IMR-90 (cell line): ENCODE measurements around the gene RHBDL3. TPM values are rescaled to one million over a fixed set of nuclear protein-coding genes. Genes with fewer than 3 reads are reported as not detected.

Experiments
- ATAC-seq: fragments of 200-7000 bp; cut with Tn5 transposase; 2 replicates; pipeline ENCODE4 v1.9.1; 2020; ENCODE audit warnings: low read depth, mild to moderate bottlenecking, moderate library complexity
- BruUV-seq: library from RNA; stranded (reverse); fragments of 400-500 nt; replicated peaks from 2 replicates; lab custom pipeline; 2021; lab: Mats Ljungman, UMichigan
- CTCF ChIA-PET: fragments of 300-600 bp; formaldehyde crosslinking; extraction: SDS; loops from one replicate; lab custom pipeline; 2021; ENCODE audit warnings: antibody characterized with exemption; lab: Yijun Ruan, JAX
- POLR2A ChIA-PET: fragments of 300-600 bp; sonication (Branson Sonifier 250); formaldehyde crosslinking; loops from one replicate; lab custom pipeline; 2022; ENCODE audit warnings: antibody characterized with exemption; ENCODE audit not compliant: unreplicated experiment; lab: Charles Lee
- DNase-seq: peaks from one replicate; pipeline ENCODE4 v3.0.0; 2013
- H2AFZ ChIP-seq: replicated peaks from 2 replicates; pipeline ENCODE3; 2013; ENCODE audit warnings: low read length, mild to moderate bottlenecking; ENCODE audit not compliant: poor library complexity
- H2AK5ac ChIP-seq: 2 replicates; pipeline ENCODE4 v1.6.1; 2013; ENCODE audit warnings: low read depth, low read length, inconsistent platforms
- H2AK9ac ChIP-seq: replicated peaks from 2 replicates; pipeline ENCODE3; 2013; ENCODE audit warnings: mild to moderate bottlenecking, low read depth, low read length, moderate library complexity; ENCODE audit not compliant: poor library complexity
- H2BK120ac ChIP-seq: 2 replicates; pipeline ENCODE4 v1.6.1; 2013; ENCODE audit warnings: low read depth, low read length, inconsistent platforms
- H2BK15ac ChIP-seq: 3 replicates; pipeline ENCODE4 v1.6.1; 2013; ENCODE audit warnings: low read depth, low read length, inconsistent platforms
- H2BK20ac ChIP-seq: 2 replicates; pipeline ENCODE4 v1.6.1; 2013; ENCODE audit warnings: low read depth, mild to moderate bottlenecking, inconsistent platforms, low read length, moderate library complexity
- H2BK5ac ChIP-seq: 2 replicates; pipeline ENCODE4 v1.6.1; 2013; ENCODE audit warnings: mild to moderate bottlenecking, low read depth, low read length, inconsistent platforms; ENCODE audit not compliant: poor library complexity, severe bottlenecking
- H3K14ac ChIP-seq: replicated peaks from 2 replicates; pipeline ENCODE4 v1.6.1; 2013; ENCODE audit warnings: low read depth, low read length, inconsistent platforms
- H3K18ac ChIP-seq: 2 replicates; pipeline ENCODE4 v1.6.1; 2013; ENCODE audit warnings: low read depth, low read length, control low read depth
- H3K23ac ChIP-seq: 2 replicates; pipeline ENCODE4 v1.6.1; 2013; ENCODE audit warnings: low read depth, low read length, inconsistent platforms
- H3K27ac ChIP-seq: 2 replicates; pipeline ENCODE4 v1.5.1; 2013; ENCODE audit warnings: mild to moderate bottlenecking, control low read depth, low read length; ENCODE audit not compliant: insufficient read depth
- H3K27me3 ChIP-seq: 2 replicates; pipeline ENCODE4 v1.6.1; 2013; ENCODE audit warnings: low read length; ENCODE audit not compliant: control insufficient read depth, insufficient read depth
- H3K36me3 ChIP-seq: 2 replicates; pipeline ENCODE4 v1.6.1; 2013; ENCODE audit warnings: low read length, mixed read lengths; ENCODE audit not compliant: control insufficient read depth, insufficient read depth
- H3K4ac ChIP-seq: 2 replicates; pipeline ENCODE4 v1.6.1; 2013; ENCODE audit warnings: low read depth, low read length, inconsistent platforms
- H3K4me1 ChIP-seq: 2 replicates; pipeline ENCODE4 v1.6.1; 2013; ENCODE audit warnings: low read length, mixed read lengths; ENCODE audit not compliant: control insufficient read depth, insufficient read depth
- H3K4me2 ChIP-seq: 2 replicates; pipeline ENCODE4 v1.6.1; 2013; ENCODE audit warnings: low read depth, mild to moderate bottlenecking, control low read depth, low read length, moderate library complexity
- H3K4me3 ChIP-seq: 2 replicates; pipeline ENCODE4 v1.5.1; 2013; ENCODE audit warnings: low read depth, mild to moderate bottlenecking, control low read depth, low read length, moderate library complexity; ENCODE audit not compliant: insufficient read depth
- H3K56ac ChIP-seq: 2 replicates; pipeline ENCODE4 v1.6.1; 2013; ENCODE audit warnings: low read length, inconsistent platforms; ENCODE audit not compliant: insufficient read depth; ENCODE audit errors: extremely low read depth
- H3K79me1 ChIP-seq, 2 experiments: 2 replicates each; pipeline ENCODE4 v1.6.1; 2013; ENCODE audit warnings: low read length in 2 of 2, inconsistent platforms in 1 of 2, low read depth in 1 of 2
- H3K9ac ChIP-seq: 2 replicates; pipeline ENCODE4 v1.6.1; 2013; ENCODE audit warnings: low read depth, low read length, control low read depth
- H3K9me1 ChIP-seq: 2 replicates; pipeline ENCODE4 v1.6.1; 2013; ENCODE audit warnings: low read length, inconsistent platforms; ENCODE audit not compliant: insufficient read depth
- H3K9me3 ChIP-seq: 2 replicates; pipeline ENCODE4 v1.6.1; 2013; ENCODE audit warnings: low read length; ENCODE audit not compliant: control insufficient read depth, insufficient read depth
- H4K20me1 ChIP-seq: 2 replicates; pipeline ENCODE4 v1.6.1; 2013; ENCODE audit warnings: low read length, inconsistent platforms; ENCODE audit not compliant: insufficient read depth
- H4K5ac ChIP-seq: 2 replicates; pipeline ENCODE4 v1.6.1; 2013; ENCODE audit warnings: mild to moderate bottlenecking, low read depth, low read length, control low read depth
- H4K8ac ChIP-seq, 2 experiments: 2 replicates each; pipeline ENCODE4 v1.6.1; 2013; ENCODE audit warnings: low read depth in 2 of 2, low read length in 2 of 2, control low read depth in 1 of 2, inconsistent platforms in 1 of 2
- H4K91ac ChIP-seq: 2 replicates; pipeline ENCODE4 v1.6.1; 2013; ENCODE audit warnings: low read depth, low read length, inconsistent platforms; ENCODE audit not compliant: insufficient read depth
- CEBPB ChIP-seq: IDR thresholded peaks from 2 replicates; pipeline ENCODE4 v1.6.1; 2012; ENCODE audit warnings: low read depth, low read length, improper control_type of control experiment
- POLR2A ChIP-seq: IDR thresholded peaks from 2 replicates; pipeline ENCODE4 v1.6.1; 2012; ENCODE audit warnings: mild to moderate bottlenecking, low read depth, low read length
- RFX5 ChIP-seq: IDR thresholded peaks from 2 replicates; pipeline ENCODE4 v1.8.0; 2012; ENCODE audit warnings: low read depth, mild to moderate bottlenecking, low read length, moderate library complexity
- WGBS, 2 experiments: methylation state at CpG; one replicate each; pipeline versions ENCODE4 v1.1.5 to v1.1.7; 2013; ENCODE audit warnings: missing lambda C conversion rate in 2 of 2; ENCODE audit not compliant: insufficient read length in 1 of 2; ENCODE audit errors: extremely low coverage in 2 of 2; 5-methylcytosine and 5-hydroxymethylcytosine counted together
- dilution Hi-C: fragments of 300-500 bp; cut with HindIII; formaldehyde crosslinking; loops from one replicate; pipeline ENCODE4 v1.14.3; 2018; ENCODE audit warnings: low sequenced_read_pairs; ENCODE audit not compliant: unreplicated experiment
- in situ Hi-C: fragments of 300-500 bp; cut with MboI; formaldehyde crosslinking; loops from 3 replicates; pipeline ENCODE4 v1.14.3; 2019; ENCODE audit warnings: low sequenced_read_pairs, inconsistent platforms, mixed read lengths
- intact Hi-C: fragments of 100-400 bp; cut with micrococcal nuclease; formaldehyde crosslinking; loops from 2 replicates; pipeline ENCODE4 v1.10.0; 2022
- polyA plus RNA-seq, 3 experiments: library from polyadenylated mRNA; depleted of rRNA; stranded (reverse); fragments of >200 nt; gene quantifications; 2 replicates each; pipeline ENCODE4 v1.2.3, GENCODE V29; 2012; ENCODE audit warnings: low replicate concordance in 1 of 3
- total RNA-seq: library from RNA; depleted of rRNA; stranded (reverse); fragments of >200 nt; gene quantifications from 2 replicates; pipeline ENCODE4 v1.2.3, GENCODE V29; 2012

Gene RHBDL3
- total and polyA plus RNA-seq, 2 of the 4 experiments (the other 2 are of a cell fraction), result 0.09 to 0.18 TPM

DNA sequence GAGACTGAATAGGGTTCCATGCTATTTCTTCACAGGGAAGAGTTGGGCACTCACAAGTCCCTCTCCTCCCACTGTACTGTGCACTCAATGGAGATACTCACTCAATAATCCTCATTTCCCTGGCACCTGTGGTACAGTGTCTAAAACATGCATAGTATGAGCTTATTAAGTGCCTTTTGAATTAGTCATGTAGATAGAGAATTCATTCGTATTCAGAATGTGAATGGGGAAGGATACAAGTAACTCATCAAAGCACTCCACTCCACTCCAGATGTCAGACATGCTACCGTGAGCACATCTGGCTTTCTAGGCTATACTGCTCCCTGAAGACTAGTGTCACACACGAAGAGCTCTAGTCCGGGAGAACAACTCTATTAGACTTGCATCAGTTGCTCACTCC, 70.1 kb downstream of the RHBDL3 start:
- H3K4me2 ChIP-seq, result no peak overlapping the region
- no peak overlapping the region for H4K8ac ChIP-seq
- in situ Hi-C loops (no loop called here), dilution Hi-C loops (no loop called here), intact Hi-C loops (no loop called here)
- no TSS peak for BruUV-seq
- H2AFZ ChIP-seq, result no peak overlapping the region
- H3K9me1 ChIP-seq, result peaks cover 8% of the 10 kb centered on the region
- H3K4me3 ChIP-seq, result no peak overlapping the region
- H2BK5ac ChIP-seq, result no peak overlapping the region
- TF ChIP-seq RFX5 (no peak), POLR2A (no peak), CEBPB (no peak)
- H2AK5ac ChIP-seq, result no peak overlapping the region
- H3K9ac ChIP-seq, result no peak overlapping the region
- no peak overlapping the region for H4K91ac ChIP-seq
- H3K23ac ChIP-seq, result no peak overlapping the region
- H3K27ac ChIP-seq, result no peak overlapping the region
- H4K5ac ChIP-seq, result no peak overlapping the region
- no peaks in the 10 kb centered on the region for H4K20me1 ChIP-seq
- no peak overlapping the region for H3K14ac ChIP-seq
- H3K4ac ChIP-seq, result no peak overlapping the region
- H3K79me1 ChIP-seq, result peaks cover under 1 to 1% of the 10 kb centered on the region in 2 experiments; a peak in 3 of 4 replicates
- whole genome bisulfite sequencing, 2 experiments, result no CpG with 5 or more reads among the region's 4 CpGs
- H2BK15ac ChIP-seq, result no peak overlapping the region
- H2AK9ac ChIP-seq, result no peak overlapping the region
- ATAC-seq, result peak; percentile 78
- H3K36me3 ChIP-seq, result peaks cover 16% of the 10 kb centered on the region
- H3K18ac ChIP-seq, result no peak overlapping the region
- no peaks in the 10 kb centered on the region for H3K9me3 ChIP-seq
- H3K56ac ChIP-seq, result no peak overlapping the region
- H3K4me1 ChIP-seq, result no peaks in the 10 kb centered on the region
- H2BK20ac ChIP-seq, result no peak overlapping the region
- peak; percentile 58 for DNase-seq
- H3K27me3 ChIP-seq, result no peaks in the 10 kb centered on the region
- ChIA-PET CTCF (interaction anchor here (1.1 kb wide), 1 partner anchor 13 kb away, joined by 4 read pairs; no protein-coding TSS in a partner anchor), POLR2A (no interaction called here)
- no peak overlapping the region for H2BK120ac ChIP-seq
